ENCODE data around the gene OR1Q1. TPM values are rescaled to one million over a fixed set of nuclear protein-coding genes. Genes with fewer than 3 reads are reported as not detected.

Gene OR1Q1
- total and polyA plus RNA-seq, 9 of the 15 experiments (the other 6 are each of a cell fraction or from before 2014, with no cell fraction given): not detected

DNA sequence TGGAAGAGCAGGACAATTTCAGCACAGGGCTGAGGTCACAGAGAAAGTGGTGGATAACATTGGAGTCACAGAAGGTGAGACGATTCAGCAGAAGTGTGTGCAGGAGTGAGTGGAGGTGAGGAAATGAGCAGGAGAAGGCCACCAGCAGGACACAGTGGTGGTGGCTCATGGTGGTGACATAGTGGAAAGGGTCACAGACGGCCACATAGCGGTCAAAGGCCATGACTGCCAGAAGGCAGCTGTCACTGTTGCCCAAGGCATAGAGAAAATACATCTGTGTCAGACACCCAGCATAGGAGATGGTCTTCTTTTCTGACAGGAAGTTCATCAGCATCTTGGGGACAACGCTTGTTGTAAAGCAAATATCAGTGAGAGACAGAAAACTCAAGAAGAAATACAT is 46.6 kb upstream of the OR1Q1 start:
- CTCF ChIA-PET (ENCODE audit: low intra/inter-chr PET ratio): no interaction called here
- Histone ChIP-seq H3K9me1 (ENCODE audit: control insufficient read depth, insufficient read depth, low read length) (no peaks in the 10 kb centered on the region), H3K27me3 (ENCODE audit: control insufficient read depth in 2 of 2, insufficient read depth in 2 of 2, low read length in 2 of 2) (no peaks in the 10 kb centered on the region), H4K20me1 (replicated peaks; ENCODE audit: control insufficient read depth, insufficient read depth, low read length) (no peaks in the 10 kb centered on the region), H3K27ac (ENCODE audit: extremely low read depth, low read depth, low read length) (no peak overlapping the region), H3K4me2 (ENCODE audit: insufficient read depth, low read length) (no peak overlapping the region), H2AFZ (ENCODE audit: low read depth, low read length) (peak overlapping the region; percentile 62), H3K9me3 (replicated peaks; ENCODE audit: control insufficient read depth, insufficient read depth, low read depth, low read length) (no peaks in the 10 kb centered on the region), H3K4me1 (replicated peaks in 1 of 2; ENCODE audit: control insufficient read depth in 2 of 2, insufficient read depth in 2 of 2, low read length in 2 of 2) (no peaks in the 10 kb centered on the region; a peak in 2 of 5 replicates), H3K4me3 (no peak overlapping the region), H3K79me2 (ENCODE audit: control insufficient read depth, insufficient read depth, low read length) (no peaks in the 10 kb centered on the region), H3K36me3 (ENCODE audit: control insufficient read depth, insufficient read depth, low read length) (no peaks in the 10 kb centered on the region), H3K9ac (ENCODE audit: insufficient read depth in 1 of 2, low read depth in 2 of 2, low read length in 2 of 2) (no peak overlapping the region)
- in situ Hi-C loops (cut with MboI): no loop called here
- POLR2A ChIA-PET: no interaction called here
- ATAC-seq (peak; percentile 64; the same call in 2 of the 3 replicates), FAIRE-seq (peak; percentile 29), DNase-seq (ENCODE audit: extremely low read depth in 1 of 4, low spot score in 3 of 4) (peak in 1 of 4 experiments; percentile 6)
- WGBS (ENCODE audit: insufficient coverage, low coverage, missing lambda C conversion rate): 22% methylated on average over 4 of the region's 4 CpGs
- intact Hi-C loops (cut with micrococcal nuclease): no loop called here
- no peak for TF ChIP-seq ZNF212 (CRISPR knock-in tag; IDR thresholded peaks at IDR 0.05)
- no peak for TF ChIP-seq CSDE1 (IDR thresholded peaks at IDR 0.05)
- TF ChIP-seq ZNF561 (CRISPR knock-in tag; conservative IDR thresholded peaks at IDR 0.05): no peak
- TF ChIP-seq NCOR1 (IDR thresholded peaks at IDR 0.05): no peak
- no peak for TF ChIP-seq BCL6 (CRISPR knock-in tag; IDR thresholded peaks at IDR 0.05)
- BruUV-seq (replicated peaks): no TSS peak

DNA sequence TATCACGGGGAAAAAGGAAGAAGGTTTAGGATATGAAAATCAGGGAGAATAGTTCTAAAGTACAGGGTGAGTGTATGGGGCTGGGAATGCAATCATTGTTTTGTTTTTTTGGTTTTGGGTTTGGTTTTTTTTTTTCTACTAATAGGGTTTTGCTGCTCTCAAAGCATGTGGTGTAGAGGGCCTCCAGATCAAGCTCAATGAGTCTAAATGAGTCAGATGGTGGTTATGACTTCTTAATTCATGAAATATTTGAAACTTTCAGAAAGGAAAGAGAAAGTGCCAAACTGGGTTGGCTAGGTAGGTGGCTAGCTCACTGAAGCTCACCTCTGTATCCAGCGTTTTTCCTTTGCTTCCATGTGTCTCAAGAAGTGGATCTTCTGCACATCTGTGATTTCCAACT is 42.1 kb upstream of the OR1Q1 start:
- Histone ChIP-seq H3K27me3 (ENCODE audit: control insufficient read depth in 2 of 2, insufficient read depth in 2 of 2, low read length in 2 of 2) (no peaks in the 10 kb centered on the region), H3K9me1 (ENCODE audit: control insufficient read depth, insufficient read depth, low read length) (no peaks in the 10 kb centered on the region), H3K9me3 (replicated peaks; ENCODE audit: control insufficient read depth, insufficient read depth, low read depth, low read length) (no peaks in the 10 kb centered on the region; the same call in 1 of the 2 replicates), H4K20me1 (replicated peaks; ENCODE audit: control insufficient read depth, insufficient read depth, low read length) (no peaks in the 10 kb centered on the region), H3K4me3 (no peak overlapping the region), H3K4me1 (replicated peaks in 1 of 2; ENCODE audit: control insufficient read depth in 2 of 2, insufficient read depth in 2 of 2, low read length in 2 of 2) (no peaks in the 10 kb centered on the region; a peak in 2 of 5 replicates), H3K4me2 (ENCODE audit: insufficient read depth, low read length) (no peak overlapping the region), H2AFZ (ENCODE audit: low read depth, low read length) (0 out of 2 replicates have a peak overlapping the region, but pooled peaks have one; percentile 38), H3K27ac (ENCODE audit: extremely low read depth, low read depth, low read length) (no peak overlapping the region), H3K9ac (ENCODE audit: insufficient read depth in 1 of 2, low read depth in 2 of 2, low read length in 2 of 2) (no peak overlapping the region), H3K36me3 (ENCODE audit: control insufficient read depth, insufficient read depth, low read length) (no peaks in the 10 kb centered on the region), H3K79me2 (ENCODE audit: control insufficient read depth, insufficient read depth, low read length) (no peaks in the 10 kb centered on the region)
- intact Hi-C loops (cut with micrococcal nuclease): no loop called here
- BruUV-seq (replicated peaks): no TSS peak
- in situ Hi-C loops (cut with MboI): no loop called here
- WGBS (ENCODE audit: insufficient coverage, low coverage, missing lambda C conversion rate): 9% methylated on average over 2 of the region's 2 CpGs
- FAIRE-seq (no peak), ATAC-seq (no peak), DNase-seq (ENCODE audit: extremely low read depth in 1 of 4, low spot score in 3 of 4) (no peak)
- ChIA-PET CTCF (ENCODE audit: low intra/inter-chr PET ratio) (no interaction called here), POLR2A (no interaction called here)
- TF ChIP-seq, protein P1, sequence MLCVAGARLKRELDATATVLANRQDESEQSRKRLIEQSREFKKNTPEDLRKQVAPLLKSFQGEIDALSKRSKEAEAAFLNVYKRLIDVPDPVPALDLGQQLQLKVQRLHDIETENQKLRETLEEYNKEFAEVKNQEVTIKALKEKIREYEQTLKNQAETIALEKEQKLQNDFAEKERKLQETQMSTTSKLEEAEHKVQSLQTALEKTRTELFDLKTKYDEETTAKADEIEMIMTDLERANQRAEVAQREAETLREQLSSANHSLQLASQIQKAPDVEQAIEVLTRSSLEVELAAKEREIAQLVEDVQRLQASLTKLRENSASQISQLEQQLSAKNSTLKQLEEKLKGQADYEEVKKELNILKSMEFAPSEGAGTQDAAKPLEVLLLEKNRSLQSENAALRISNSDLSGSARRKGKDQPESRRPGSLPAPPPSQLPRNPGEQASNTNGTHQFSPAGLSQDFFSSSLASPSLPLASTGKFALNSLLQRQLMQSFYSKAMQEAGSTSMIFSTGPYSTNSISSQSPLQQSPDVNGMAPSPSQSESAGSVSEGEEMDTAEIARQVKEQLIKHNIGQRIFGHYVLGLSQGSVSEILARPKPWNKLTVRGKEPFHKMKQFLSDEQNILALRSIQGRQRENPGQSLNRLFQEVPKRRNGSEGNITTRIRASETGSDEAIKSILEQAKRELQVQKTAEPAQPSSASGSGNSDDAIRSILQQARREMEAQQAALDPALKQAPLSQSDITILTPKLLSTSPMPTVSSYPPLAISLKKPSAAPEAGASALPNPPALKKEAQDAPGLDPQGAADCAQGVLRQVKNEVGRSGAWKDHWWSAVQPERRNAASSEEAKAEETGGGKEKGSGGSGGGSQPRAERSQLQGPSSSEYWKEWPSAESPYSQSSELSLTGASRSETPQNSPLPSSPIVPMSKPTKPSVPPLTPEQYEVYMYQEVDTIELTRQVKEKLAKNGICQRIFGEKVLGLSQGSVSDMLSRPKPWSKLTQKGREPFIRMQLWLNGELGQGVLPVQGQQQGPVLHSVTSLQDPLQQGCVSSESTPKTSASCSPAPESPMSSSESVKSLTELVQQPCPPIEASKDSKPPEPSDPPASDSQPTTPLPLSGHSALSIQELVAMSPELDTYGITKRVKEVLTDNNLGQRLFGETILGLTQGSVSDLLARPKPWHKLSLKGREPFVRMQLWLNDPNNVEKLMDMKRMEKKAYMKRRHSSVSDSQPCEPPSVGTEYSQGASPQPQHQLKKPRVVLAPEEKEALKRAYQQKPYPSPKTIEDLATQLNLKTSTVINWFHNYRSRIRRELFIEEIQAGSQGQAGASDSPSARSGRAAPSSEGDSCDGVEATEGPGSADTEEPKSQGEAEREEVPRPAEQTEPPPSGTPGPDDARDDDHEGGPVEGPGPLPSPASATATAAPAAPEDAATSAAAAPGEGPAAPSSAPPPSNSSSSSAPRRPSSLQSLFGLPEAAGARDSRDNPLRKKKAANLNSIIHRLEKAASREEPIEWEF (CRISPR knock-in tag; IDR thresholded peaks at IDR 0.05): no peak
- TF ChIP-seq, protein P2, sequence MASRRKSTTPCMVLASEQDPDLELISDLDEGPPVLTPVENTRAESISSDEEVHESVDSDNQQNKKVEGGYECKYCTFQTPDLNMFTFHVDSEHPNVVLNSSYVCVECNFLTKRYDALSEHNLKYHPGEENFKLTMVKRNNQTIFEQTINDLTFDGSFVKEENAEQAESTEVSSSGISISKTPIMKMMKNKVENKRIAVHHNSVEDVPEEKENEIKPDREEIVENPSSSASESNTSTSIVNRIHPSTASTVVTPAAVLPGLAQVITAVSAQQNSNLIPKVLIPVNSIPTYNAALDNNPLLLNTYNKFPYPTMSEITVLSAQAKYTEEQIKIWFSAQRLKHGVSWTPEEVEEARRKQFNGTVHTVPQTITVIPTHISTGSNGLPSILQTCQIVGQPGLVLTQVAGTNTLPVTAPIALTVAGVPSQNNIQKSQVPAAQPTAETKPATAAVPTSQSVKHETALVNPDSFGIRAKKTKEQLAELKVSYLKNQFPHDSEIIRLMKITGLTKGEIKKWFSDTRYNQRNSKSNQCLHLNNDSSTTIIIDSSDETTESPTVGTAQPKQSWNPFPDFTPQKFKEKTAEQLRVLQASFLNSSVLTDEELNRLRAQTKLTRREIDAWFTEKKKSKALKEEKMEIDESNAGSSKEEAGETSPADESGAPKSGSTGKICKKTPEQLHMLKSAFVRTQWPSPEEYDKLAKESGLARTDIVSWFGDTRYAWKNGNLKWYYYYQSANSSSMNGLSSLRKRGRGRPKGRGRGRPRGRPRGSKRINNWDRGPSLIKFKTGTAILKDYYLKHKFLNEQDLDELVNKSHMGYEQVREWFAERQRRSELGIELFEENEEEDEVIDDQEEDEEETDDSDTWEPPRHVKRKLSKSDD (conservative IDR thresholded peaks at IDR 0.05; ENCODE audit: low read length): no peak
- TF ChIP-seq YBX1 (IDR thresholded peaks at IDR 0.05): no peak
